PFSK-1 (cell line): ENCODE results near the gene MIOS.

ENCODE experiments used
- POLR2AphosphoS5 ChIP-seq: IDR thresholded peaks from 2 replicates; pipeline ENCODE4 v1.6.1; 2012; ENCODE audit warnings: low read depth, mild to moderate bottlenecking, control low read depth, low read length, moderate library complexity
- SIN3A ChIP-seq: IDR thresholded peaks from 2 replicates; pipeline ENCODE4 v1.6.1; 2012; ENCODE audit warnings: mild to moderate bottlenecking, low read length, moderate library complexity, borderline replicate concordance; ENCODE audit not compliant: insufficient read depth

DNA sequence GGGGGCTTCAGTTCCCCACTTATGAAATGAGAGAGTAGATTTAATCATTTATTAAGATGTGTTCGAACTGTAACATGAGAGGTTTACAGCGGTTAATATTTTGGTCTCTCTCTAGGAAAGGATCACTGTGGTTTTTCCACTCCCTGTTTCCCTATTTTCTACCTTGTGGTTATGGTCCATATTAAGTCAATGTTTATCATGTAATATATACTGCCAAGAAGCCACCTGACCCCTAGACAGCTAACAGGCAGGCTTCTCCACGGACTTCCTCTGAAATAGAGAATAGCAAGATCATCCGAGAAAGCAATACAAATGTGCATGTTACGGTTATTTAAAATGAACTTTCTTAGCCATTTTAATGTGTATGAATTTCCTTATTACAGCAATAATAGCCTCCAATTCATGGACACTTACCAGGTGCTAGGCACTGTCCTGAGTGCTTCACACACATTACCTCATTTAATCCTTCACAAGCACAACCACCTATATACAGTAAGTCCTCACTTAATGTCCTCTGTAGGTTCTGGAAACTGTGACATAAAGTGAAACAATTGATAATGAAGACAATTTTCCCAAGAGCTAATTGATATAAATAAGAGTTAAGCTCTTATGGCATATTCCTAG is 30.2 kb upstream of the MIOS start:
- TF ChIP-seq SIN3A (no peak), POLR2AphosphoS5 (no peak)
